Keratinocyte (primary cell): ENCODE data around the gene EPB41L4B. TPM values are rescaled to one million over a fixed set of nuclear protein-coding genes. Genes with fewer than 3 reads are reported as not detected.
"Not testable (repeated sequence)": the region's sequence is repeated elsewhere in the genome, so short reads cannot be mapped to it uniquely, and the experiment has no call there.

ENCODE experiments used
- DNase-seq: peaks from one replicate; pipeline ENCODE4 v3.0.0-alpha.2; 2011; ENCODE audit warnings: low read depth, missing footprints, low spot score
- FAIRE-seq: peaks from 2 replicates; lab custom pipeline; 2011; peaks lifted over from hg19 to GRCh38; lab: Jason Lieb, UNC
- H2AFZ ChIP-seq: 2 replicates; pipeline ENCODE4 v1.6.0; 2012; ENCODE audit warnings: low read length, control low read depth, inconsistent platforms; ENCODE audit not compliant: control insufficient read depth
- H3K27ac ChIP-seq: 2 replicates; pipeline ENCODE4 v1.5.1; 2011; ENCODE audit warnings: low read length; ENCODE audit not compliant: control insufficient read depth, insufficient read depth
- H3K27me3 ChIP-seq: 3 replicates; pipeline ENCODE4 v1.6.0; 2011; ENCODE audit warnings: low read length; ENCODE audit not compliant: control insufficient read depth, insufficient read depth; ENCODE audit errors: extremely low read depth
- H3K36me3 ChIP-seq, 2 experiments: 2 replicates in 1 of 2; 3 replicates in 1 of 2; pipeline ENCODE4 v1.5.1; 2011; ENCODE audit warnings: low read length in 2 of 2, mild to moderate bottlenecking in 1 of 2; ENCODE audit not compliant: control insufficient read depth in 2 of 2, insufficient read depth in 2 of 2; ENCODE audit errors: extremely low read depth in 1 of 2
- H3K4me1 ChIP-seq: 3 replicates; pipeline ENCODE4 v1.5.1; 2011; ENCODE audit warnings: low read length; ENCODE audit not compliant: control insufficient read depth, insufficient read depth; ENCODE audit errors: extremely low read depth
- H3K4me2 ChIP-seq: 3 replicates; pipeline ENCODE4 v1.6.0; 2011; ENCODE audit warnings: low read depth, low read length; ENCODE audit not compliant: control insufficient read depth, insufficient read depth; ENCODE audit errors: extremely low read depth
- H3K4me3 ChIP-seq, 3 experiments: fragments of 200-600 bp in 1 of 3; sonication (generic) in 1 of 3; 2 replicates in 2 of 3; 3 replicates in 1 of 3; pipeline ENCODE4 v1.5.1; 2011 to 2016; ENCODE audit warnings: low read length in 3 of 3, mild to moderate bottlenecking in 3 of 3, control low read depth in 2 of 3, inconsistent platforms in 1 of 3, low read depth in 1 of 3, mixed read lengths in 1 of 3, mixed run types in 1 of 3, moderate library complexity in 1 of 3; ENCODE audit not compliant: control insufficient read depth in 2 of 3, insufficient read depth in 2 of 3; ENCODE audit errors: extremely low read depth in 1 of 3
- H3K79me2 ChIP-seq: 2 replicates; pipeline ENCODE4 v1.6.0; 2012; ENCODE audit warnings: low read length; ENCODE audit not compliant: control insufficient read depth, insufficient read depth
- H3K9ac ChIP-seq: 3 replicates; pipeline ENCODE4 v1.6.0; 2011; ENCODE audit warnings: low read length; ENCODE audit not compliant: control insufficient read depth, insufficient read depth; ENCODE audit errors: extremely low read depth
- H3K9me1 ChIP-seq: 3 replicates; pipeline ENCODE4 v1.6.0; 2011; ENCODE audit warnings: low read length; ENCODE audit not compliant: control insufficient read depth, insufficient read depth; ENCODE audit errors: extremely low read depth
- H3K9me3 ChIP-seq: 2 replicates; pipeline ENCODE4 v1.5.1; 2012; ENCODE audit warnings: low read depth, low read length; ENCODE audit not compliant: control insufficient read depth
- H4K20me1 ChIP-seq: 3 replicates; pipeline ENCODE4 v1.6.0; 2011; ENCODE audit warnings: low read length; ENCODE audit not compliant: control insufficient read depth, insufficient read depth; ENCODE audit errors: extremely low read depth
- EZH2 ChIP-seq: IDR thresholded peaks from one replicate; pipeline ENCODE4 v1.6.1; 2012; ENCODE audit warnings: inconsistent platforms, mild to moderate bottlenecking, low read length, moderate library complexity
- dilution Hi-C: fragments of 300-500 bp; cut with MboI; formaldehyde crosslinking; loops from one replicate; pipeline ENCODE4 v1.7.0; 2020; ENCODE audit warnings: low sequenced_read_pairs; ENCODE audit not compliant: extremely low pct_ligation_motif_present
- polyA plus RNA-seq, 5 experiments: library from polyadenylated mRNA; depleted of rRNA in 3 of 5; stranded (reverse) in 3 of 5; stranded (forward) in 1 of 5; unstranded in 1 of 5; fragments of >200 nt; gene quantifications; 1 replicate in 1 of 5; 2 replicates in 3 of 5; 3 replicates in 1 of 5; pipeline versions ENCODE4 v1.2.1 to v1.2.3, GENCODE V29; 2011 to 2012; ENCODE audit warnings: missing spikeins in 2 of 5, low read depth in 1 of 5, low replicate concordance in 1 of 5
- TF ChIP-seq, protein P1 (sequence below), 3 experiments: IDR thresholded peaks in 1 of 3; conservative IDR thresholded peaks in 1 of 3; optimal IDR thresholded peaks in 1 of 3; 2 replicates in 2 of 3; 3 replicates in 1 of 3; pipeline versions ENCODE3 to v1.5.1; 2011; ENCODE audit warnings: low read length in 3 of 3, mild to moderate bottlenecking in 3 of 3, moderate library complexity in 2 of 3, control low read depth in 1 of 3, inconsistent platforms in 1 of 3; ENCODE audit not compliant: insufficient read depth in 2 of 3; ENCODE audit errors: extremely low read depth in 1 of 3

Gene EPB41L4B
- polyA plus RNA-seq, 1 donor (not counting 4 experiments of a cell fraction or from before 2014, with no cell fraction given) = 13.7 TPM

- no peak overlapping the region for H3K27ac ChIP-seq
- H3K9me3 ChIP-seq = no peaks in the 10 kb centered on the region
- TF ChIP-seq EZH2 = no peak
- TF ChIP-seq, protein P1, sequence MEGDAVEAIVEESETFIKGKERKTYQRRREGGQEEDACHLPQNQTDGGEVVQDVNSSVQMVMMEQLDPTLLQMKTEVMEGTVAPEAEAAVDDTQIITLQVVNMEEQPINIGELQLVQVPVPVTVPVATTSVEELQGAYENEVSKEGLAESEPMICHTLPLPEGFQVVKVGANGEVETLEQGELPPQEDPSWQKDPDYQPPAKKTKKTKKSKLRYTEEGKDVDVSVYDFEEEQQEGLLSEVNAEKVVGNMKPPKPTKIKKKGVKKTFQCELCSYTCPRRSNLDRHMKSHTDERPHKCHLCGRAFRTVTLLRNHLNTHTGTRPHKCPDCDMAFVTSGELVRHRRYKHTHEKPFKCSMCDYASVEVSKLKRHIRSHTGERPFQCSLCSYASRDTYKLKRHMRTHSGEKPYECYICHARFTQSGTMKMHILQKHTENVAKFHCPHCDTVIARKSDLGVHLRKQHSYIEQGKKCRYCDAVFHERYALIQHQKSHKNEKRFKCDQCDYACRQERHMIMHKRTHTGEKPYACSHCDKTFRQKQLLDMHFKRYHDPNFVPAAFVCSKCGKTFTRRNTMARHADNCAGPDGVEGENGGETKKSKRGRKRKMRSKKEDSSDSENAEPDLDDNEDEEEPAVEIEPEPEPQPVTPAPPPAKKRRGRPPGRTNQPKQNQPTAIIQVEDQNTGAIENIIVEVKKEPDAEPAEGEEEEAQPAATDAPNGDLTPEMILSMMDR (optimal IDR thresholded peaks at IDR 0.05 in 1 of 3, IDR thresholded peaks at IDR 0.05 in 1 of 3, conservative IDR thresholded peaks at IDR 0.05 in 1 of 3; ENCODE audit: extremely low read depth in 1 of 3, insufficient read depth in 2 of 3, low read length in 3 of 3) = no peak
- no peaks in the 10 kb centered on the region for H3K4me1 ChIP-seq
- no peak for FAIRE-seq
- H3K27me3 ChIP-seq = no peaks in the 10 kb centered on the region
- no peak overlapping the region for H3K9ac ChIP-seq
- H4K20me1 ChIP-seq = no peaks in the 10 kb centered on the region
- DNase-seq = no peak
- no peak overlapping the region for H3K4me2 ChIP-seq
- dilution Hi-C loops = no loop called here
- no peaks in the 10 kb centered on the region for H3K79me2 ChIP-seq
- H3K9me1 ChIP-seq = no peaks in the 10 kb centered on the region
- H3K36me3 ChIP-seq = no peaks in the 10 kb centered on the region
- no peak overlapping the region for H3K4me3 ChIP-seq
- H2AFZ ChIP-seq = no peak overlapping the region
Observed at GRCh38 chr9:109132567-109133021, 188.3 kb downstream of the EPB41L4B start.

DNA sequence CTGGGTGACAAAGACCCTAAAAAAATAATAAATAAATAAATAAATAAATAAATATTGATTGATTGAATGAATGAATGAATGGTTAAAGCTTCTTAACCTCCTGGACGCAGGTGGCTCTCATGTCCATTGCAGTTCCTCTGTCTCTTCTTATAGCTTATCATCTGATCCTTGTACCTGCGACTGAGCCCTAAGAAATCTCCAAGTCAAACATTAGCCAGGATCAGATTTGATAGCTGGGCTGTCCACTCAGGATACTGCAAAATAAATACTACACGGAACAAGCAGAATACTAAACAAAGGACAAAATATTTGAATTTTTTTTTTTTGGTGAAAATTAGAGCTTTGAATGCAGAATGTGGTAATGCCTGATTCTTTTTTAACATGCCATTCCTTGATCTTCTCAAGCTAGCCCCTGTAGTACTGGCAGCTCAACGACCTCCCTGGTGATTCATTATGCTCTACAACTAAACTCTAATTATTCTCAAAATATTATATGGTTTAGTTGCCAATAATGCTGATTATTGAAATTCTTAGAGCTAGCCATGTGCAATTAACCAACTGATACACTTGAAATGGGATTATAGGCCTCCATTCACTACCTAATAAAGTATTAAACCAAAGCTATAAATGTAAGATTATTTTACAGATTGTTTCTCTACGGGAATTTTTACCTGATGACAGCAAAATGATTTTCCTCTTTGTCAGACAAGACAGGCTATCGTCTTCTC, 191.2 kb downstream of the EPB41L4B start:
- H3K4me1 ChIP-seq = no peaks in the 10 kb centered on the region
- no peak overlapping the region for H3K4me3 ChIP-seq
- FAIRE-seq (no peak), DNase-seq (no peak)
- H3K27me3 ChIP-seq = no peaks in the 10 kb centered on the region
- no peak for TF ChIP-seq EZH2
- TF ChIP-seq, protein P1 (optimal IDR thresholded peaks at IDR 0.05 in 1 of 3, IDR thresholded peaks at IDR 0.05 in 1 of 3, conservative IDR thresholded peaks at IDR 0.05 in 1 of 3; ENCODE audit: extremely low read depth in 1 of 3, insufficient read depth in 2 of 3, low read length in 3 of 3) = no peak
- no peak overlapping the region for H3K27ac ChIP-seq
- H3K36me3 ChIP-seq = no peaks in the 10 kb centered on the region
- no peaks in the 10 kb centered on the region for H4K20me1 ChIP-seq
- no peaks in the 10 kb centered on the region for H3K79me2 ChIP-seq
- dilution Hi-C loops = loop anchor here (10.0 kb wide), 1 partner anchor 55 kb away; no protein-coding TSS in a partner anchor
- H3K9me3 ChIP-seq = no peaks in the 10 kb centered on the region
- H3K9me1 ChIP-seq = no peaks in the 10 kb centered on the region
- H2AFZ ChIP-seq = no peak overlapping the region
- H3K4me2 ChIP-seq = no peak overlapping the region
- no peak overlapping the region for H3K9ac ChIP-seq

- DNase-seq, H3K9ac ChIP-seq, H3K4me2 ChIP-seq, H4K20me1 ChIP-seq, H3K27me3 ChIP-seq, H3K79me2 ChIP-seq, FAIRE-seq, H3K27ac ChIP-seq, H3K4me3 ChIP-seq, H3K36me3 ChIP-seq, H3K9me1 ChIP-seq, H3K4me1 ChIP-seq, H3K9me3 ChIP-seq, H2AFZ ChIP-seq: not testable (repeated sequence)
- dilution Hi-C loops = loop anchor here (10.0 kb wide), 1 partner anchor 58 kb away; no protein-coding TSS in a partner anchor
Observed at GRCh38 chr9:109126671-109127070, 194.2 kb downstream of the EPB41L4B start.
